HL-60 (cell line): ENCODE measurements around the gene SRSF9.

Source experiments
- DNase-seq, 2 experiments: peaks; one replicate each; pipeline ENCODE4 v3.0.0-alpha.2; 2010 to 2020; ENCODE audit warnings: low read depth in 1 of 2, low spot score in 1 of 2
- H3K27ac ChIP-seq: fragments of 250-450 bp; sonication (Bioruptor Pico); replicated peaks from 2 replicates; pipeline ENCODE4 v1.5.1; 2020; ENCODE audit warnings: mild to moderate bottlenecking, moderate library complexity
- H3K27me3 ChIP-seq: fragments of 250-450 bp; sonication (Bioruptor Pico); 2 replicates; pipeline ENCODE4 v1.5.1; 2021; ENCODE audit warnings: mild to moderate bottlenecking, moderate library complexity; ENCODE audit not compliant: insufficient read depth, poor library complexity, severe bottlenecking
- H3K4me3 ChIP-seq: replicated peaks from 2 replicates; pipeline ENCODE4 v1.5.1; 2011; ENCODE audit warnings: mild to moderate bottlenecking, control low read depth, low read length; ENCODE audit not compliant: insufficient read depth
- CTCF ChIP-seq: IDR thresholded peaks from one replicate; pipeline ENCODE4 v1.5.1; 2011; ENCODE audit warnings: low read length, control low read depth, inconsistent platforms; ENCODE audit not compliant: insufficient read depth
- GABPA ChIP-seq: IDR thresholded peaks from 2 replicates; pipeline ENCODE4 v1.6.1; 2012; ENCODE audit warnings: low read depth
- POLR2AphosphoS5 ChIP-seq: IDR thresholded peaks from 2 replicates; pipeline ENCODE4 v1.6.1; 2012; ENCODE audit warnings: low read depth
- SPI1 ChIP-seq: IDR thresholded peaks from 2 replicates; pipeline ENCODE4 v1.6.1; 2012; ENCODE audit warnings: low read depth, mild to moderate bottlenecking, borderline replicate concordance
- TF ChIP-seq, protein P1 (sequence below): IDR thresholded peaks from 2 replicates; pipeline ENCODE4 v1.6.1; 2012; ENCODE audit warnings: low read depth; ENCODE audit not compliant: insufficient replicate concordance

Gene SRSF9

DNA sequence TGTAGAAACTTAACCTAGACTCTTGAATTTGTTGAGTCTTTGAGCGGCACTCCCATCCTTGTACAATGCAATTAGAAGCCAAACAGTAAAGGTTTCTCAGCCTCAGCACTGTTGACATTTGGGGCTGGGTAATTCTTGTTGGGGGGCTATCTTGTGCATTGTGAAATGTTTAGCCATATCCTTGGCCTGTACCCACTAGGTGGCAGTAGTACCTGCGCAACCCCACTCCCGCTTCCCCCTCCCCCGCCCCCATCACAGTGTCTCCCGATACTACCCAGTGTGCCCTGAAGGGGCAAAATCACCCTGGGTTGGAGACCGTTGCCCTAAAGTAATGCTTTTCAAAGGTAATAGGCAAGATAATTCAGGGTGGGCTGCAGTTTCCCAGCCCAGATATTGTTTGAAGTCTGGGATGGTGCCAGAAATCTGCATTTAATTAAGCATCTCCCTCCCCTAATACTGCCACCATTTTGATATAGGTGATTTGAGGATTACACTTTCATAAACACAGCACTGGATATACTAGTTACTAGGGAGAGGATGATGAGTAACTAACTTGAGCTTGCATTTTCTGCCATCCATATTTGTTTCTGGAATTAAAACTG is 29.8 kb downstream of the SRSF9 start:
- TF ChIP-seq CTCF (peak; percentile 65), GABPA (no peak)
- H3K27me3 ChIP-seq: no peaks in the 10 kb centered on the region
- H3K4me3 ChIP-seq: peak overlapping the region; percentile 95; the same call in 1 of the 2 replicates
- H3K27ac ChIP-seq: peak overlapping the region; percentile 87
- peak in 1 of 2 experiments; percentile 65 for DNase-seq

DNA sequence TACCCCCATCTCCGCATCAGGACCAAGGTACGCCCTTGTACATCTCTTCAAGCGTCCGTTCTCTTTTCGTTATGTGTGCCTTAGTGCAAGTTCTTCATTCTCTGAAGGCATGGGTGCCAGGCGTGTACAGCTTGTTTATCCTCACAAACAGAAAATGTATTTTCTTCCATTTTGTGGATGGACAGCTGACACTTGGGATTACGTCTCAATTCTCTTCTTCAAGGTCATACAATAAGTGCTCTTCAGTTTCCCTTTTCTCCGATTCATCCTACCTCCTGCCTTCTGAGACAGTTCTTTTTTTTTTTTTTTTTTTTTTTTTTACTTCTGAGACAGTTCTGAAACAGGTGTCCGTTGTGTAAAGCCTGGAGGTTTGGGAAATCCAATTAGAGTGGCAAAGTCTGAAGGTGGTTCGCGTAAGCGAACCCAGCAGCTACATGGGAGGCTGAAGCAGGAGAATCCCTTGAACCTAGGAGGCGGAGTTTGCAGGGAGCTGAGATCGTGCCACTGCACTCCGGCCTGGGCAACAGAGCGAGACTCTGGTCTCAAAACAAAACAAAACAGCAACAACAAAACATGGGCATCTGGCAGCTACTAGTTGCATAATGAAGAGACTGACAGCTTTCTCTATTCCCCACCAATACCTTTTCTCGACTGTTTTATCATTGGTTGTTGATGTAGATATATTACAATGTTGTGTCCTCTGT is 30.9 kb downstream of the SRSF9 start:
- TF ChIP-seq, protein P1, sequence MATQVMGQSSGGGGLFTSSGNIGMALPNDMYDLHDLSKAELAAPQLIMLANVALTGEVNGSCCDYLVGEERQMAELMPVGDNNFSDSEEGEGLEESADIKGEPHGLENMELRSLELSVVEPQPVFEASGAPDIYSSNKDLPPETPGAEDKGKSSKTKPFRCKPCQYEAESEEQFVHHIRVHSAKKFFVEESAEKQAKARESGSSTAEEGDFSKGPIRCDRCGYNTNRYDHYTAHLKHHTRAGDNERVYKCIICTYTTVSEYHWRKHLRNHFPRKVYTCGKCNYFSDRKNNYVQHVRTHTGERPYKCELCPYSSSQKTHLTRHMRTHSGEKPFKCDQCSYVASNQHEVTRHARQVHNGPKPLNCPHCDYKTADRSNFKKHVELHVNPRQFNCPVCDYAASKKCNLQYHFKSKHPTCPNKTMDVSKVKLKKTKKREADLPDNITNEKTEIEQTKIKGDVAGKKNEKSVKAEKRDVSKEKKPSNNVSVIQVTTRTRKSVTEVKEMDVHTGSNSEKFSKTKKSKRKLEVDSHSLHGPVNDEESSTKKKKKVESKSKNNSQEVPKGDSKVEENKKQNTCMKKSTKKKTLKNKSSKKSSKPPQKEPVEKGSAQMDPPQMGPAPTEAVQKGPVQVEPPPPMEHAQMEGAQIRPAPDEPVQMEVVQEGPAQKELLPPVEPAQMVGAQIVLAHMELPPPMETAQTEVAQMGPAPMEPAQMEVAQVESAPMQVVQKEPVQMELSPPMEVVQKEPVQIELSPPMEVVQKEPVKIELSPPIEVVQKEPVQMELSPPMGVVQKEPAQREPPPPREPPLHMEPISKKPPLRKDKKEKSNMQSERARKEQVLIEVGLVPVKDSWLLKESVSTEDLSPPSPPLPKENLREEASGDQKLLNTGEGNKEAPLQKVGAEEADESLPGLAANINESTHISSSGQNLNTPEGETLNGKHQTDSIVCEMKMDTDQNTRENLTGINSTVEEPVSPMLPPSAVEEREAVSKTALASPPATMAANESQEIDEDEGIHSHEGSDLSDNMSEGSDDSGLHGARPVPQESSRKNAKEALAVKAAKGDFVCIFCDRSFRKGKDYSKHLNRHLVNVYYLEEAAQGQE: no peak
- TF ChIP-seq CTCF (no peak), GABPA (no peak), POLR2AphosphoS5 (no peak; the same call in 1 of the 2 replicates), SPI1 (no peak)
- no peak for DNase-seq
- H3K27ac ChIP-seq: peak overlapping the region; percentile 87
- peak overlapping the region; percentile 95 for H3K4me3 ChIP-seq
- H3K27me3 ChIP-seq: no peaks in the 10 kb centered on the region

DNA sequence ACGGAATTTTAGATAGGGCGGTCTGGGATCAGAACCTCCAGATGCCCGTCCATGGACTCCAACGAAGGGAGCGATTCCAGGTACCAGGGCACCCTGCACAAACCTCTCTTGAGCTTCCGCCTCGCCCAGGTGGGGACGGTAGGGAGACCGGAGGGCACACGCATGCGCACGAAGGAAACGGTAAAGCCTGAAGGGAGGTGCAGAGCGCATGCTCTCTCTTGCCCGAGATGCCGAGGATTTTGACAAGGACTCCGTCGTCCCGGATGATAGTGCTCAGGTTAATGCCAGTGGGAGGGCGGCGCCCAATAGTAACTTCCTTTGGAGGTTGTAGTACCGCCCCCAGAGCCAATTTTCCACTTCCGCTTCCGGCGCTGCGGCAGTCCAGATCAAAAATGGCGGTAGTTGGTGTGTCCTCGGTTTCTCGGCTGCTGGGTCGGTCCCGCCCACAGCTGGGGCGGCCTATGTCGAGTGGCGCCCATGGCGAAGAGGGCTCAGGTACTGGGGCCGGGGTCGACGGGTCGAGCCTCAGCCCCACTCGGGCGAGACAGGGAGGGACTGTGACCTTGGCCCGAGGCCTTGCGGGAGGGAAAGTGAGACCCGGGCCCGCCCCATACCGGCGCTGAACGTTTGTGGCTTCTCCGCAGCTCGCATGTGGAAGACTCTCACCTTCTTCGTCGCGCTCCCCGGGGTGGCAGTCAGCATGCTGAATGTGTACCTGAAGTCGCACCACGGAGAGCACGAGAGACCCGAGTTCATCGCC is 31.6 kb downstream of the SRSF9 start, which contains the start of gene COX6A1:
TSS of gene COX6A1 (plus strand) at position 379 of the 760 bp plus-strand sequence. CDS start at position 393, 14 bp downstream.
- peak; percentile 99 for DNase-seq
- H3K27ac ChIP-seq: peak within 1 kb of the TSS; percentile 87

More for the DNA sequence above, 31.6 kb downstream of the SRSF9 start, which contains the start of gene COX6A1:
- peak within 1 kb of the TSS; percentile 95 for H3K4me3 ChIP-seq
- no peak for TF ChIP-seq CTCF
- peak; percentile 89 for TF ChIP-seq GABPA
- TF ChIP-seq, protein P1: peak; percentile 51
- peak; percentile 86; the same call in 1 of the 2 replicates for TF ChIP-seq SPI1
- peak; percentile 70 for TF ChIP-seq POLR2AphosphoS5
- no peaks in the 10 kb centered on the region for H3K27me3 ChIP-seq
